Stomach (tissue), 4 donors: ENCODE measurements around the gene RASGRP3.

ENCODE experiments used
- POLR2AphosphoS5 ChIP-seq, 3 donors: sonication (generic); formaldehyde crosslinking; IDR thresholded peaks; one replicate each; pipeline ENCODE4 v1.6.1; 2016; ENCODE audit warnings: antibody characterized with exemption in 3 of 3
- TF ChIP-seq, protein P1 (sequence below), 7 experiments: fragments of 450-650 bp in 4 of 7; fragments of 200-600 bp in 3 of 7; sonication (generic) in 3 of 7; IDR thresholded peaks; one replicate each; pipeline ENCODE4 v1.5.1; 2016 to 2019; ENCODE audit warnings: antibody characterized with exemption in 7 of 7, control low read depth in 2 of 7, mild to moderate bottlenecking in 1 of 7

DNA sequence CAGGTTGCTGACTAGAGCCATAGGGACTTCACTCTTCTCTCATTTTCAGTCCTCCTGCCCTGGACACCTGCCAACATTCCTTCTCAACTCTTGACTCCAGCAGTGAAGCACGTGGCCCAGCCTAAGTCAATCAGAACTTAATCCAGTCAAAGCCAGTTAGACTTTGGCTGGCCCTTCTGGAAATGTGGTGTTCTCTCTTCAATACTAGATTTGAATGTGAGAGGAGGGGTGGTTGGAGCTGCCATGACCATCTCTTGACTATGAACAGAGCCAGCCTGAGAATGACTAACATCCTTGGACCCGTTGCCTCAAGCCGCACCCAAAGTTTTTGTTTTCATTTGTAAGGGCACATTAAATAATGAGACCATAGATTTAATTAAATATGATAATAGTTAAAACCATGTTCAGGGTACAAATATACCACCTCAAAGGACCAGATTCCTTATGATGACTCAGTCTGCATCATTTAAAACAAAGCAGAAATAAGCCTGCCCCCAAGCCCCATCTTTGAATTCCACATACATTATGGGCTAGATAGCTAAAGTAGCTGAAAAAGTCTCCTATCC is 49.7 kb upstream of the RASGRP3 start:
- TF ChIP-seq POLR2AphosphoS5 (IDR thresholded peaks at IDR 0.05), result no peak
- TF ChIP-seq, protein P1, sequence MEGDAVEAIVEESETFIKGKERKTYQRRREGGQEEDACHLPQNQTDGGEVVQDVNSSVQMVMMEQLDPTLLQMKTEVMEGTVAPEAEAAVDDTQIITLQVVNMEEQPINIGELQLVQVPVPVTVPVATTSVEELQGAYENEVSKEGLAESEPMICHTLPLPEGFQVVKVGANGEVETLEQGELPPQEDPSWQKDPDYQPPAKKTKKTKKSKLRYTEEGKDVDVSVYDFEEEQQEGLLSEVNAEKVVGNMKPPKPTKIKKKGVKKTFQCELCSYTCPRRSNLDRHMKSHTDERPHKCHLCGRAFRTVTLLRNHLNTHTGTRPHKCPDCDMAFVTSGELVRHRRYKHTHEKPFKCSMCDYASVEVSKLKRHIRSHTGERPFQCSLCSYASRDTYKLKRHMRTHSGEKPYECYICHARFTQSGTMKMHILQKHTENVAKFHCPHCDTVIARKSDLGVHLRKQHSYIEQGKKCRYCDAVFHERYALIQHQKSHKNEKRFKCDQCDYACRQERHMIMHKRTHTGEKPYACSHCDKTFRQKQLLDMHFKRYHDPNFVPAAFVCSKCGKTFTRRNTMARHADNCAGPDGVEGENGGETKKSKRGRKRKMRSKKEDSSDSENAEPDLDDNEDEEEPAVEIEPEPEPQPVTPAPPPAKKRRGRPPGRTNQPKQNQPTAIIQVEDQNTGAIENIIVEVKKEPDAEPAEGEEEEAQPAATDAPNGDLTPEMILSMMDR (IDR thresholded peaks at IDR 0.05), result no peak
